NCI-H1930 (cell line): ENCODE results near the gene VPS11.

Experiments
- DNase-seq, 2 experiments: peaks; one replicate each; lab custom pipeline; 2025; lab: John Stamatoyannopoulos, UW

VPS11 gene

DNA sequence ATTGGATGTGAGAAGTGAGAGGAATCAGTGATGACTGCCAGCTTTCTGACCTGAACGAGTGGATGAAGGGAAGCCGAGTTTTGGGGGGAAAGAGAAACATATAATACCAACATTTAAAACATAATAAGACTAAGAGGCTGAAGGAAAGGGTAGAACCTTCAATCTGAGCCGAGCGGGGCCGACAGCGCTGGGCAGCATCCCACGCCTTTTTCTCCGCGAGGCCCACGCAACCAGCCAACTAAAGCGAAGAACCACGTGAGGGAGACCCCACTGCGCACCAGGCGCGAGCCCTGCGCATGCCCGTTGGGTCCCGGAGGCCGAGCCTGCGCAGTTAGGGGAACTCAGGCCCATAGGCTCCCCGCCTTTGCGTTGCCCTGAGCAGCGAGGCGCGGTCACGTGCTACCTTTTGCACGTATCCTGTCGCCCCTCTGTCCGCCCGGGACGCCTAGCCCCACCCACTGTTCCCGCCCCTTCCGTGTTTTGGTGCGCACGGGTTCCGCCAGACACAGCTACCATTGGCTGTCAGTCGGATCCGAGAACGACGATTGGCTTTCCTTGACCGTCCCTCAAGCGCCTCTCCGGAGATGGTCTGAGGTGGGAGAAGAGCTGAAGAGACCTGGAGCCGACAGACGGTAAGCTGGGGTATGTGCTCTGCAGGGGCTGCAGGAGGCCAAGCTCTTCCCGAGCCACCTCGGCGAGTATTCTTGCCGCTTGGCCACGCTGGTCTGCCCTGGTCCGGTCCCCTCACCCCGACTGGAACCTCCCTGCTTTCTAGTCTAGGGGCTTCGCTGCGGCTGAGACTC, 53.6 kb downstream of the VPS11 start, which contains the start of gene HINFP:
Gene HINFP (plus strand): TSS at position 573 of the 803 bp plus-strand sequence. CDS start 5,365 bp downstream, outside the sequence.
- peak; percentile 97 to 98 for DNase-seq

DNA sequence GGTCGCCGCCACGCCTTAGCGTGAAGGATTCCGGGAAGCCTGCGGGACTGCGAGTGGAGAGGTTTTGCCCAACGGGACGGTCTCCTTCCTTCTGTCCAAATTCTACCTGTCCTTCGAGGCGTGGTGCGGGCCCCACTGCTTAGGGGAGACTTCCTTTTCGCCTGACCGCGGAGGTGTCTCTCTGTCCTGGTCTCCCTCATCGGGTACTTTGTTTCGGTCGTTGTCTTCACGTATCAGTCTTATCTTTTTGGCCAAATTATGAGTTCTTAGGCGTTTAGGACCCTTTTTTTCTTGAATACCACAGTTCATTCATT, 54.1 kb downstream of the VPS11 start:
- no peak for DNase-seq

DNA sequence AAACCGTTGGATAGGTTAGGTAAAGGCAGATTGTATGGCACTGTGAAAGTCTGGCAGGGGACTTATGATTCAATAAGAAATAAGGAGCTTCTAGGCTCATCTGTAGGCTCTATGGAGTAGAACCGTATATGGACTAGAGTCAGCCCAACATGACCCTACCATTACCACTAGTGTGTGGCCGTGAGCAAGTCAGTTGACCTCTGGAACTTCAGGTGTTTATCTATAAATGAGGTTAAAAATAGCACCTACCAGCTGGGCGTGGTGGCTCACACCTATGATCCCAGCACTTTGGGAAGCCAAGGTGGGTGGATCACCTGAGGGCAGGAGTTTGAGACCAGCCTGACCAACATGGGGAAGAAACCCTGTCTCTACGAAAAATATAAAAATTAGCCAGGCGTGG, 58.2 kb downstream of the VPS11 start:
- DNase-seq, result no peak

DNA sequence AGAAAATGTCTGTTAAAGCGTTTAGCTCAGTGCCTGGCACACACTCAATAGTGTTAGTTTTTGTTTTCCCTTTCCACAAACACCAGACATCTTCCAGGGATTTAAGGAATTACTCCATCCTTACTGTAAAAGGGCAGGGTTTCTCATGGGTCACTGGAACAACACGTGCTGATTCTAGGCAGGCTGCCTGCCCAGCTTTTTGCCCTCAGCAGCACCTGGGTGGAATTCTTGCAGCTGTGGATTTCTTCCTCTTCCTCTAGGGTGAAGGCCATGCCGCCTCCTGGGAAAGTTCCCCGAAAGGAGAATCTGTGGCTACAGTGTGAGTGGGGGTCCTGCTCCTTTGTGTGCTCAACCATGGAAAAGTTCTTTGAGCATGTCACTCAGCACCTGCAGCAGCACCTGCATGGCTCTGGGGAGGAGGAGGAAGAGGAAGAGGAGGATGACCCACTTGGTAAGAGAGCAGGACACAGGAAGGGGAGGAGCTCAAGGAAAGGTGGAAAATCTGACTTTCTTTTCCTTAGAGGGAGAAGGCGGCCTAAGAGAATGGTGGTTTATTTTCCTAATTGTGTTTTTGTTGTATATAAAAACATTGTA, 59.2 kb downstream of the VPS11 start:
- no peak for DNase-seq

DNA sequence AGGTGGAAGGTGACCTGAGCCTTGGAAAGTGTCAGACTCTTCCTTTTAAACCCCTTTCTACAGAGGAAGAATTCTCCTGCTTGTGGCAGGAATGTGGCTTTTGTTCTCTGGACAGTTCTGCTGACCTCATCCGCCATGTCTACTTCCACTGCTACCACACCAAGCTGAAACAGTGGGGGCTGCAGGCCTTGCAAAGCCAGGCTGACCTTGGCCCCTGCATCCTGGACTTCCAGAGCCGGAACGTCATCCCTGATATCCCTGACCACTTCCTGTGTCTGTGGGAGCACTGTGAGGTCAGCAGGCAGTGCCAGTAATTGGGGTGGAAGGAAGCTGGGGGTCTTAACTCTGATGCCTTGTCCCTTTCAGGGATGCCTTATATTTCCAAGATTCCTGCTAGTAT, 63.0 kb downstream of the VPS11 start:
- no peak for DNase-seq
